ENCODE data around the gene LRCH2.

GRCh38 chrX:115190636-115191489 lies 43.0 kb downstream of the LRCH2 start:
- TF ChIP-seq CTCF (IDR thresholded peaks at IDR 0.05; ENCODE audit: low read depth, low read length) (no peak), EZH2phosphoT487 (IDR thresholded peaks at IDR 0.05; ENCODE audit: low read depth) (no peak)
